Peyer's patch (tissue), 4 donors: Measurements from ENCODE around the gene COLEC12. TPM values are rescaled to one million over a fixed set of nuclear protein-coding genes. Genes with fewer than 3 reads are reported as not detected.
"Not testable (repeated sequence)": the region's sequence is repeated elsewhere in the genome, so short reads cannot be mapped to it uniquely, and the experiment has no call there.

ENCODE experiments used
- DNase-seq, 3 donors: peaks; one replicate each; pipeline ENCODE4 v3.0.0-alpha.2; 2017 to 2019
- H3K27ac ChIP-seq, 4 donors: fragments of 200-600 bp; sonication (generic); one replicate each; pipeline ENCODE4 v1.5.1; 2016 to 2019
- H3K27me3 ChIP-seq, 2 donors: fragments of 200-600 bp; sonication (generic); one replicate each; pipeline ENCODE4 v1.5.1; 2019
- H3K36me3 ChIP-seq, 3 donors: fragments of 200-600 bp; sonication (generic); one replicate each; pipeline ENCODE4 v1.5.1; 2016 to 2019
- H3K4me1 ChIP-seq, 4 donors: fragments of 200-600 bp; sonication (generic); one replicate each; pipeline ENCODE4 v1.5.1; 2016 to 2019
- H3K4me3 ChIP-seq, 4 donors: fragments of 200-600 bp; sonication (generic); 1 replicate in 3 of 4; 2 replicates in 1 of 4; pipeline ENCODE4 v1.5.1; 2016 to 2019; ENCODE audit warnings: mild to moderate bottlenecking in 1 of 4
- H3K9me3 ChIP-seq, 4 donors: fragments of 200-600 bp; sonication (generic); one replicate each; pipeline ENCODE4 v1.5.1; 2016 to 2019; ENCODE audit warnings: mild to moderate bottlenecking in 1 of 4
- CTCF ChIP-seq, 6 experiments: fragments of 450-650 bp in 4 of 6; fragments of 200-600 bp in 2 of 6; sonication (generic) in 1 of 6; IDR thresholded peaks; one replicate each; pipeline ENCODE4 v1.5.1; 2017 to 2019; ENCODE audit warnings: antibody characterized with exemption in 6 of 6, mild to moderate bottlenecking in 3 of 6, moderate library complexity in 1 of 6
- POLR2A ChIP-seq, 2 donors: fragments of 450-650 bp; IDR thresholded peaks; one replicate each; pipeline ENCODE4 v1.5.1; 2017; ENCODE audit warnings: antibody characterized with exemption in 2 of 2, mild to moderate bottlenecking in 2 of 2, moderate library complexity in 2 of 2
- total RNA-seq, 4 donors: library from RNA; depleted of rRNA; stranded (reverse); fragments of >200 nt; gene quantifications; one replicate each; pipeline ENCODE4 v1.1.0, GENCODE V29; 2016

COLEC12 gene
- total RNA-seq, 4 donors from 2014 or later = 0.88 to 7.6 (median 3.8) TPM

- Histone ChIP-seq H3K27me3 (no peaks in the 10 kb centered on the region), H3K36me3 (no peaks in the 10 kb centered on the region), H3K4me1 (no peaks in the 10 kb centered on the region), H3K9me3 (no peaks in the 10 kb centered on the region), H3K27ac (no peak overlapping the region), H3K4me3 (no peak overlapping the region)
- TF ChIP-seq CTCF (IDR thresholded peaks at IDR 0.05) (no peak), POLR2A (IDR thresholded peaks at IDR 0.05) (no peak)
- DNase-seq = no peak
Observed at GRCh38 chr18:297936-298335, 202.6 kb downstream of the COLEC12 start.

- DNase-seq = no peak
- TF ChIP-seq POLR2A (IDR thresholded peaks at IDR 0.05) (no peak), CTCF (IDR thresholded peaks at IDR 0.05) (no peak)
- Histone ChIP-seq H3K27ac (no peak overlapping the region), H3K36me3 (no peaks in the 10 kb centered on the region), H3K4me3 (no peak overlapping the region), H3K4me1 (no peaks in the 10 kb centered on the region), H3K27me3 (no peaks in the 10 kb centered on the region), H3K9me3 (no peaks in the 10 kb centered on the region)
Observed at GRCh38 chr18:295756-296490, 204.6 kb downstream of the COLEC12 start.

GRCh38 chr18:294566-294965, 205.9 kb downstream of the COLEC12 start:
- Histone ChIP-seq H3K4me3 (no peak overlapping the region), H3K4me1 (no peaks in the 10 kb centered on the region), H3K27ac (no peak overlapping the region), H3K9me3 (no peaks in the 10 kb centered on the region), H3K36me3 (no peaks in the 10 kb centered on the region), H3K27me3 (no peaks in the 10 kb centered on the region)
- TF ChIP-seq CTCF (IDR thresholded peaks at IDR 0.05) (no peak), POLR2A (IDR thresholded peaks at IDR 0.05) (no peak)
- no peak for DNase-seq

GRCh38 chr18:293536-293935, 207.0 kb downstream of the COLEC12 start:
- no peaks in the 10 kb centered on the region for H3K27me3 ChIP-seq
- DNase-seq = no peak

GRCh38 chr18:292271-292670, 208.2 kb downstream of the COLEC12 start:
- Histone ChIP-seq H3K27me3 (no peaks in the 10 kb centered on the region), H3K27ac (no peak overlapping the region), H3K9me3 (no peaks in the 10 kb centered on the region), H3K4me1 (no peaks in the 10 kb centered on the region), H3K36me3 (no peaks in the 10 kb centered on the region), H3K4me3 (no peak overlapping the region)
- TF ChIP-seq CTCF (IDR thresholded peaks at IDR 0.05) = no peak
- no peak for TF ChIP-seq POLR2A (IDR thresholded peaks at IDR 0.05)
- DNase-seq = no peak

More at GRCh38 chr18:293536-293935, 207.0 kb downstream of the COLEC12 start:
- no peaks in the 10 kb centered on the region for H3K9me3 ChIP-seq
- TF ChIP-seq POLR2A (IDR thresholded peaks at IDR 0.05) (no peak), CTCF (IDR thresholded peaks at IDR 0.05) (peak in 1 of 6 experiments; percentile 11)
- no peaks in the 10 kb centered on the region for H3K36me3 ChIP-seq
- no peak overlapping the region for H3K4me3 ChIP-seq
- no peaks in the 10 kb centered on the region for H3K4me1 ChIP-seq
- H3K27ac ChIP-seq = no peak overlapping the region

- H3K4me3 ChIP-seq, DNase-seq, H3K4me1 ChIP-seq, H3K9me3 ChIP-seq, H3K27ac ChIP-seq, H3K27me3 ChIP-seq, H3K36me3 ChIP-seq: not testable (repeated sequence)
Observed at GRCh38 chr18:289970-290369, 210.5 kb downstream of the COLEC12 start.
